GM12891 (cell line): ENCODE results near the gene CTNNB1.

Experiments used
- POLR2A ChIP-seq: IDR thresholded peaks from 2 replicates; pipeline ENCODE4 v1.6.1; 2011; ENCODE audit warnings: low read depth, low read length, control low read depth
- POLR2AphosphoS5 ChIP-seq: IDR thresholded peaks from 2 replicates; pipeline ENCODE4 v1.6.1; 2011; ENCODE audit warnings: low read depth, low read length, control low read depth

DNA sequence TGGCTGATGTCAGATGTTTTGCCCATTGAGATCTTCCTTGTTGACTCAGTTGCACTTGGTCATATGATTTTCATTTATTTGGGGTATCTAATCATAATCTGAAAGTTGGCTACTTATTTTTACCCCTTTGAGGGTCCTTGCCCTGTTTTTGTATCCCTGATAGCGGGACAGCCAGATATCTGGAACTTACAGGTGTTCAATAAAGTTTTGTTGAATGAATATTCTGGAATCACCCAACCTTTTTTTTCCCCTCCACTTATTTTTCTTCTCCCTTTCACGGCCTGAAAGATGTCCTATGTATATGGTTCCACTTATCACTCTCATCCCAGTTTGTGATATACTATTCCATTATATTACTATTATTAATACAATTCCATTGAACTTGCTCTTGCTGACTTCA lies 12.8 kb downstream of the CTNNB1 start:
- no peak for TF ChIP-seq POLR2AphosphoS5
- no peak for TF ChIP-seq POLR2A
